Superior temporal gyrus (tissue), 1 donor: ENCODE data around the gene DNMT3L.

Experiments used
- DNase-seq: peaks from one replicate; pipeline ENCODE4 v3.0.0-alpha.2; 2016; ENCODE audit errors: extremely low spot score

Gene DNMT3L

DNA sequence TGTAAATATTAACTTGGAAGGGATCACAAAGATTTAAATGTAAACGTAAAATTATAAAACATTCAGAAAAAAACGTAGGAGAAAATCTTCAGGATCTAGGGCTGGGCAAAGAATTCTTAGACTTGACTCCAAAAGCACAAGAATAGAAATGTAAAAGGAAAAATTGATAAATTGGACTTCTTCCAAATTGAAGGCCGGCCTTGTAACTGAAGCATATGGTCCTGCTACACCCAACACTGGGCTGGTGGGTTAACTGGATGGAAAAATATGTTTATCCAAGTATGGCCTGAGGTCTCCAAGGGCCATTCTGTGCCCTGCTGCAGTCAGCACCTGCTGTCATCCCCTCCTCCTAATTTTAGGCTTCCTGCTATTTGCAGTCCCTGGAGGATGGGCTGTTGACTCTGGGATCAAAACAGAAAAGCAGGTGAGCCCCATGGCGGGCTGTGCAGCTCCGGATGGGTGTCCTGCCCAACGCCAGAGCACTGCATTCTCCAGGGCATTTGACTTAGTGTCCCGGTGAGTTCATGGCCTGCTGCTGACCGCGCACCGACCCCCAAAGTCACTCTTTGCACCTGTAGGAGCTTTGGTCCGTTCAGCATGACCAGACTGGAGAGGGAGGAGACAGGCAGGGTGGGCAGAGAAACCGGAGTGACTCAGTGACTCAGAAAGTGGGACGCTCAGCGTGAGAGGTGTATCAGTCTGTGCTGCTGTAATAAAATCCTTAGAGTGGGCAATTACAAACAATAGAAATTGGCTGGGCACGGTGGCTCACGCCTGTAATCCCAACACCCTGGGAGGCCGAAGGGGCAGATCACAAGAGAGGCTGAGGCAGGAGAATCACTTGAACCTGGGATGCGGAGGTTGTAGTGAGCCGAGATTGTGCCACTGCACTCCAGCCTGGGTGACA lies 17.9 kb upstream of the DNMT3L start:
- no peak for DNase-seq

DNA sequence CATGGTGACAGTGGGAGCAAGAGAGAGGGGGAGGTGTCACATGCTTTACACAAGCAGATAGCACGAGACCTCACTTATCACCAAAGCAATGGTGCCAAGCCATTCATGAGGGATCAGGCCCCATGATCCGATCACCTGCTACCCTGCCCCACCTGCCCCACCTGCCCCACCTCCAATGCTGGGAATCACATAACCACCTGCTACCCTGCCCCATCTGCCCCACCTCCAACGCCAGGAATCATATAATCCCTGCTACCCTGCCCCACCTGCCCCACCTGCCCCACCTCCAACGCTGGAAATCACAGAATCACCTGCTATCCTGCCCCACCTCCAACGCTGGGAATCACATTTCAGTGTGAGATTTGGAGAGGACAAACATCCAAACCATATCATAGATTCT lies 13.3 kb upstream of the DNMT3L start:
- no peak for DNase-seq

GRCh38 chr21:44273046-44273445 lies 11.3 kb upstream of the DNMT3L start:
- no peak for DNase-seq

DNA sequence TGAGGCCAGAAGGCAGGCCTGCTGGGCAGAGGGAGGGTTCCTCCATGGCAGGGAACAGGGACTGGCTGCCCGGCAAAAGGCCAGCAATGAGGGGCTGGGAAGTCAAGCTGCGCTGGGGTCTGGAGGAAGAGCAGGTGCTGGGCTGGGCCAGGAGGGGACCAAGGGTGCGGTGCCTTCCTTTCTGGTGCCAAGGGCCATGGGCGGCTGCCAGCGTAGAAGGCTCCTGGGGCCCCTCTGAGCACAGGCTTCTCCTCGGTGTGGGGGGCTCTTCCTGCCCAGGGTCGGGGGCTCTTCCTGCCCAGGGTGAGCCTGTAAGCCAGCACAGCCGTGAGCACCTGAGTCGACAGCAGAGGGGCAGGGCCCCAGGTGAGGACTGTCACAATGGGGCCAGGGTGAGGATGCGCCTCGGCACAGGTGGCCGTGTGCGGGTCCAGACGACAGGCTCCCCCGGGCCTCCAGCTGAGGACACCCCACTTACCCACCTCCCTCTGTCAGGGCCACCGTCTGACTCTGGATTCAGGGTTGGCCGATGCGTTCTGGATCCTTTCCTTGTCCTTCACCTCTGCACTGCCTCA lies 10.7 kb upstream of the DNMT3L start:
- no peak for DNase-seq

DNA sequence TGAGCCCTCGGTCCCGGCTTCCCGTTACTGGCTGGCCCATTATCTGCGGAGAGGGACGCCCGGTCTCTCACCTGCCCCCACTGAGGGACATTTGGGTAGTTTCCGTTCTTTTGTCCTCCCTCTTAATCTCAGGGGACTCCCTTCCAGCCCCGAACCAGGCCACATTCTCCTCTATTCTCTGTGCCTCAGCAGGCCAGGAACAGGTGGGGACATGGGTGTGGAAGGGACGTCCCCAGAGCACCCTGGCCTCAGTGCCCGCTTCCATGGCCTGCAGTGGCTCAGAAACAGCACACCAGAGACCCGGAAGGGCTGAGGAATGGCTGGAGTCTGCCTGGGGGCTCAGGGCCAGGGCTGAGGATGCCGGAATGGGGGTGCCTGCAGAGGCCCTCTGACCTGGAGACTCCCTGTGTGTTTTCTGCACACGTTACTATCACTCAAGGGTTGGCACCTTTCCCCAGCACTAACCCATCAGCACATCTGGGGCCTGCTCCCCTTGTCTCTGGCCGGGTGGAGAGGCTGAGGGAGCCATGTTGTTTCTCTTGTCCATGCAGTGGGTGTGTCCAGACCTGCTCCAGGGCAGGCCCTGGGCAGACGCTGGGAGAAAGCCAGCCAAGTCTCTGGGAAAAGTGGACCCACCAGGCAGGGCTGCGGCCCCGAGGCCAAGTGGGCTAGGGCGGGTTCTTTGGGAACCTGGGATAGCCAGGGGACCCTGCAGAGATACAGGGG lies 10.0 kb upstream of the DNMT3L start:
- DNase-seq = no peak

DNA sequence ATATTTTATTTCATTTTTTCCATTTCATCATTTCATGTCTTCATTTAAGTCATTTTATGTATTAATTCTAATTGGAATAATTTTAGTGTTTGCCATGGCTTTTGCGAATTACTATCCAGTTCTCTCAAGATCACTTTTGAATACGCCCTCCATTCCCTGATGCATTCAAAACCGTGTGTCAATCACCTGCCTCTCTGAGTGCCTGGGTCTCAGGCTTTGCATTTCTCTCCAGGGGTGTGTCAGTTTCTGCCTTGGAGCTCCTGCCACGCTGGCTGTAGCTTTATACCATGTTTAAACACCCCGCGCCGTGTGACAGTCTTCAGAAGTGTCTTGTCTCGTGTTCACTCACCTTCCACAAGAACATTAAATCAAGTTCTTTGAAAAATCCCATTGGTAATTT lies 7.4 kb upstream of the DNMT3L start:
- DNase-seq = no peak

DNA sequence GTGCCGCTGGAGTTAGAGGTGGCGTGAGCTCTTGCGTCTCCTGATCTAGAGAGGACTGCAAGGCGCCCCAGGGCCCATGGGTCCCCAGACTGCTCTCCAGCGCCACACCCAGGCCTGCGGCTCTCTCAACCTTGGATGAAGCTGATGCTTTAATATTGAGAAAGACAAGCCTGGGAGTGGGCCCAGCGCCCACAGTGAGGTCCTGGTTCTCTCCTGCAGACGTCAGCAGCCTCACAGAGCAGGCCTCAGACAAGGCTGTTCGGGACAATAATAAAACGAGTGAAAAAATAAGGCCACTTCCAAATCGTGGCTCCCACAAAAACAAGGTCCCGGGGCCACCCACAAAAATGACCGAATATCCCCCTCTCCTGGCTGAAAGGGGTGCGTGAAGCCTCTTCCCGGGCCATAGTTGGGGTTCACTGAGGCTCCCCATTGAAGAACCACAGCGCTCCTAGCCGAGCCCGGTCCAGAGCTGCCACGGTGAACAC lies 6.0 kb upstream of the DNMT3L start:
- DNase-seq = no peak

- no peak for DNase-seq
Measured at GRCh38 chr21:44265734-44266270, 4.1 kb upstream of the DNMT3L start.

DNA sequence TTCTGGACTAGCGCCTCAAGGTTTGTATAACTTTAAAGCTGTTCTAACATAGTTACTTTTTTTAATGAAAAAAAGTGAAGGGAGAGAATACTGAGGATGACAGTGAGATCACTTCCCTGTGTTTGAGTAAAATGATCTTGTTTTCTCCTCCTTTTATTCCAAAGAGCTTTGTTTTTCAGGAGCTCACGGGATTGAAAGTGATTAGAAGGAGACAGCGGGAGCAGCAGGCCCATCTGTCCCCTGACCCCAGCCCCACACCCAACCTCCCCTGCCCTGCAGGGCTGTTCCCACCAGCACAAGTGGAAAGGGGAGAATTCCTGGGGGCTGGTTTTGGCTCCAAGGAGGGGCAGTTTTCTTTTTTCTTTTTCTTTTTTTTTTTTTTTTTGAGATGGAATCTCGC lies 2.1 kb upstream of the DNMT3L start:
- no peak for DNase-seq

DNA sequence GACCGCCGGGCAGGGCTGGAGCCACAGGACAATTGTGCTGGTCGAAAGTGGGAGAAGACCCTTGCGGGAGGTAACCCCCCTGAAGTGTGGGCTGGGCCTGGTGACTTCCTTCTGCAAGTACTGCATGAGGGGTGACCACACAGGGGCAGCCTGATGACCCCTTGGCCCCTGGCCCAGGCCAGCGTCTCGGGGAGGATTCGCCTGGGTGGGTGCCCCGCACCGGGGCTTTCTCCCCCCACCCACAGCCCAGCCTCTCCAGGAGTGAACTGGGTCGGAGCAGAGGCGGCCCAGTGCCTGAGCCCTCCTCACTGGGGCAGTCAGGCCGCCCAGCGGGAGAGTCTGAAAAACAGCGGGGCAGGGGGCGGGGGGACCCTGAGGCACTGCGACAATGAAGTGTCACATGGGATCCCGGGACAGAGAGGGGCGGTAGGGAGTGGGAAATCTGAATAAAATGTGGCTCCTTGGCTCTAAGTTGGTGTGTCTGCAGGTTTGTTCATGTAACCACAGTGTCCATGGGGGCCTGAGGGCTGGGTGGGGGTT lies 1.6 kb upstream of the DNMT3L start:
- DNase-seq = no peak

GRCh38 chr21:44262338-44263056 lies 800 bp upstream of the DNMT3L start:
- DNase-seq = no peak

- no peak for DNase-seq
Measured at GRCh38 chr21:44260791-44261631, 686 bp downstream of the DNMT3L start.

DNA sequence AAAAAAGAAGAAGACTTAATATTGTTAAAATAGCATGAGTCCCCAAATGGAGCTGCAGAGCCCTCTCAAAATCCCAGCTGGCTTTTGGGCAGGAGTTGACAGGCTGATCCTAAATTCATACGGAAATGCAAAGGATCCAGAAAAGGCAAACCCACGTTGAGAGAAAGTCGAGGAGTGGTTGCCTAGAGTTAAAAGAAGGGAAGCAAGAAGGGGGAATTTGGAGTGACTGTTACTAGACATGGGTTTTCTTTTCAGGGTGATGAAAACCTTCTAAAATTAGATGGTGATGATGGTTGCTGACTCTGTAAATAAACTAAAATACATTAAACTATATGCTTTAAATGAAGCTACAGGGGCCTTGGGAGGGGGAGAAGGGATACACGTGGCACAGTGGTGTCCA lies 1.6 kb downstream of the DNMT3L start:
- DNase-seq = no peak

GRCh38 chr21:44259082-44259705 lies 2.5 kb downstream of the DNMT3L start:
- no peak for DNase-seq

DNA sequence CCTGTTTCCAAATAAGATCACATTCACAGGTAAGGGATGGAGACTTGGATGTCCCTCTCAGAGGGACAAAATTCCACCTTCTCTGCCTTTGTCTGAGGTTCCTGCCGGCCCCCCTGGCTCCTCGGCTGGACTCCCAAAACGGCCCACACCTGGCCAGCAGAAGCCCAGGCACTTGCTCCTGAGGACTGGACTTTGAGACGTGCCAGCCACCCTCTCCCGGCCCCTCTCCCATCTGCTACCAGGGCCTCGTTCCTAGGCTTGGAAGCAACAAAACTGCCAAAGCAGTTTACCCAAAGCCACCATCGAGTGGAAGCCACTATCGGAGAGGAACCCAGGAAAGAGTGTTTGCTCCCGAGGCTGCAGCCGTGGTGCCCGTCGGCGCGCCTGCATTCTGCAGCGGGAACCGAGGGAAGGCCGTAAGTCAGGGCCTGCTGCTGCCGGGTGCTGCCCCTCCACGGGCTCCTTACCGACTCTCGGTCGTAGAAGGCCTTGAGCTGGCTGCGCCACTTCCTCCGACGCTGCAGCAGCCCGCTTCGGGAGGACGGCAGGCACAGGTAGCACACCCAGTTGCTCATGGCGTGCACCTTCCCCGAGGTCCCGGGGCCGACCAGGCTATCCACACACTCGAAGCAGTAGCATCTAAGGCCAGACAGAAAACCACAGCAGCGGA lies 3.5 kb downstream of the DNMT3L start:
- no peak for DNase-seq

DNA sequence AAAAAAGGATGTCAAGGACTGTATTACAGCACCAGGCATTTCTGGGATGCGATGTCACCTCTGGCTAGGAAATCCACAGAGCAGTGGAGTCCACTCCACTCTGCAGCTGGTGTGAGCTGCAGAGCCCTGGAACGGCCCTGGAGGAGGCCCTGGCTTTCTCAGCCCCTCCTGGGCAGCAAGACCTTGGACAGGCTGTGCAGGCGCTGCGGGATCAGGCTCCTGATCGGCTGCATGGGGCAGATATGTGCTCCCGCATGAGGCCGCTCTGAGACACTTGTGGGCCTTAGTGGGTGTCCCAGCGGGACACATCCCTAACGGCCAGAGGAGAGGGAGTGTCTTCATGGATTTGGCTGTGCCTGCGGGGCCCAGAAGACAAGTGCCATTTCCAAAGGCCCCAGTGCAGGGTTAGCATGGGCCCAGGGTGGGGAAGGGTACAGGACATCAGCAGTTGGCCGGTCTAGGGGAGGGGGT lies 6.2 kb downstream of the DNMT3L start:
- no peak for DNase-seq

GRCh38 chr21:44253832-44254710 lies 7.6 kb downstream of the DNMT3L start:
- no peak for DNase-seq
